OCI-LY7 (cell line): Measurements from ENCODE around the gene ST8SIA2.

Source experiments
- CTCF ChIP-seq: fragments of 200-600 bp; sonication (generic); conservative IDR thresholded peaks from 2 replicates; pipeline ENCODE4 v1.5.1; 2014; ENCODE audit warnings: mild to moderate bottlenecking, antibody characterized with exemption, low read length, moderate library complexity, mixed read lengths
- EZH2phosphoT487 ChIP-seq: fragments of 200-600 bp; sonication (generic); IDR thresholded peaks from 2 replicates; pipeline ENCODE4 v1.6.1; 2018; ENCODE audit warnings: low read depth, borderline replicate concordance, mild to moderate bottlenecking, mixed run types, antibody characterized with exemption, low read length, moderate library complexity, mixed read lengths

- TF ChIP-seq EZH2phosphoT487 (no peak), CTCF (no peak)
Measured at GRCh38 chr15:92400573-92400972, 6.9 kb downstream of the ST8SIA2 start.
